GM12873 (cell line): Measurements from ENCODE around the gene APBA2.

ENCODE experiments used
- CTCF ChIP-seq: IDR thresholded peaks from 2 replicates; pipeline ENCODE4 v1.5.1; 2012; ENCODE audit warnings: low read depth, mild to moderate bottlenecking, moderate library complexity, low read length, control low read depth; ENCODE audit not compliant: insufficient read depth; ENCODE audit errors: missing control alignments

APBA2 gene

GRCh38 chr15:29151484-29151857, 265.7 kb downstream of the APBA2 start:
- TF ChIP-seq CTCF, result no peak

- TF ChIP-seq CTCF, result no peak
These were observed 270.7 kb downstream of the APBA2 start for GRCh38 chr15:29156521-29156920.

GRCh38 chr15:29159771-29160455, 274.1 kb downstream of the APBA2 start:
- no peak for TF ChIP-seq CTCF

- no peak for TF ChIP-seq CTCF
These were observed 276.6 kb downstream of the APBA2 start for GRCh38 chr15:29162411-29162810.
